ENCODE data around the gene C17orf50. TPM values are rescaled to one million over a fixed set of nuclear protein-coding genes. Genes with fewer than 3 reads are reported as not detected.
"Not testable (repeated sequence)": the region's sequence is repeated elsewhere in the genome, so short reads cannot be mapped to it uniquely, and the experiment has no call there.

The C17orf50 gene
- total RNA-seq, 1 experiment from 2014 or later = not detected

GRCh38 chr17:35750526-35751395 lies 9.9 kb upstream of the C17orf50 start:
- Histone ChIP-seq H3K4me3 (replicated peaks in 1 of 2; ENCODE audit: low read depth in 1 of 2, low read length in 2 of 2) (no peak overlapping the region), H3K4me2 (ENCODE audit: low read length) (no peak overlapping the region), H4K20me1 (ENCODE audit: insufficient read depth) (no peaks in the 10 kb centered on the region), H3K4me1 (ENCODE audit: control insufficient read depth in 1 of 2, insufficient read depth in 2 of 2, low read length in 2 of 2) (no peaks in the 10 kb centered on the region), H3K9me3 (ENCODE audit: control insufficient read depth in 1 of 2, insufficient read depth in 1 of 2, low read depth in 1 of 2, low read length in 2 of 2) (no peaks in the 10 kb centered on the region), H2AFZ (ENCODE audit: low read depth, low read length, poor library complexity, severe bottlenecking) (no peak overlapping the region), H3K27ac (ENCODE audit: low read depth, low read length) (no peak overlapping the region), H3K27me3 (ENCODE audit: insufficient read depth, low read length) (peaks cover 4% of the 10 kb centered on the region; the same call in 1 of the 2 replicates), H3K9ac (ENCODE audit: low read length) (no peak overlapping the region), H3K9me2 (ENCODE audit: insufficient read depth) (no peaks in the 10 kb centered on the region), H3K36me3 (ENCODE audit: control insufficient read depth in 1 of 2, insufficient read depth in 2 of 2, low read length in 2 of 2) (no peaks in the 10 kb centered on the region), H3K79me2 (ENCODE audit: insufficient read depth, low read length) (no peaks in the 10 kb centered on the region)
- no TSS peak for BruUV-seq (replicated peaks)
- RAD21 ChIA-PET (ENCODE audit: low non-redundant PET in 1 of 2, low total read pairs in 2 of 2, uncharacterized antibody in 2 of 2, unreplicated experiment in 2 of 2) = no interaction called here
- no peak for ATAC-seq
- POLR2A ChIA-PET = no interaction called here
- CTCF ChIA-PET = interaction anchor here (1.5 kb wide), 1 partner anchor 13 kb away, joined by 3 read pairs; no protein-coding TSS in a partner anchor
- intact Hi-C loops (cut with micrococcal nuclease) = no loop called here
- no peak for DNase-seq (ENCODE audit: low read depth, low spot score)
- TF ChIP-seq EGR1 (IDR thresholded peaks at IDR 0.05; ENCODE audit: low read depth) = no peak
- no peak for TF ChIP-seq CTCF (IDR thresholded peaks at IDR 0.05 in 2 of 3, conservative IDR thresholded peaks at IDR 0.05 in 1 of 3; ENCODE audit: borderline replicate concordance in 1 of 3, insufficient read depth in 1 of 3, low read depth in 2 of 3, low read length in 2 of 3)

- POLR2A ChIA-PET = not testable (repeated sequence)
Measured at GRCh38 chr17:35751541-35751940, 9.1 kb upstream of the C17orf50 start.

More at GRCh38 chr17:35751541-35751940, 9.1 kb upstream of the C17orf50 start:
- H3K36me3 ChIP-seq (ENCODE audit: control insufficient read depth in 1 of 2, insufficient read depth in 2 of 2, low read length in 2 of 2); H3K9me3 ChIP-seq (ENCODE audit: control insufficient read depth in 1 of 2, insufficient read depth in 1 of 2, low read depth in 1 of 2, low read length in 2 of 2); H3K9me2 ChIP-seq (ENCODE audit: insufficient read depth); H2AFZ ChIP-seq (ENCODE audit: low read depth, low read length, poor library complexity, severe bottlenecking); H3K4me2 ChIP-seq (ENCODE audit: low read length); H3K27me3 ChIP-seq (ENCODE audit: insufficient read depth, low read length); H3K4me3 ChIP-seq (replicated peaks in 1 of 2; ENCODE audit: low read depth in 1 of 2, low read length in 2 of 2); intact Hi-C loops (cut with micrococcal nuclease); H3K27ac ChIP-seq (ENCODE audit: low read depth, low read length); ATAC-seq; DNase-seq (ENCODE audit: low read depth, low spot score); H3K9ac ChIP-seq (ENCODE audit: low read length); H3K79me2 ChIP-seq (ENCODE audit: insufficient read depth, low read length); H4K20me1 ChIP-seq (ENCODE audit: insufficient read depth); H3K4me1 ChIP-seq (ENCODE audit: control insufficient read depth in 1 of 2, insufficient read depth in 2 of 2, low read length in 2 of 2); RAD21 ChIA-PET (ENCODE audit: low non-redundant PET in 1 of 2, low total read pairs in 2 of 2, uncharacterized antibody in 2 of 2, unreplicated experiment in 2 of 2); BruUV-seq (replicated peaks): not testable (repeated sequence)
- CTCF ChIA-PET = interaction anchor here (0.6 kb wide), 1 partner anchor 138 kb away, joined by 3 read pairs; no protein-coding TSS in a partner anchor

Data from HCT116 (cell line).